ENCODE measurements around the gene MT1A. TPM values are rescaled to one million over a fixed set of nuclear protein-coding genes. Genes with fewer than 3 reads are reported as not detected.
"Not testable (repeated sequence)": the region's sequence is repeated elsewhere in the genome, so short reads cannot be mapped to it uniquely, and the experiment has no call there.

The MT1A gene
- total RNA-seq, 2 experiments from 2014 or later, result 0.91 TPM; not detected in 1

- Mint-ChIP-seq H3K36me3 (no peaks in the 10 kb centered on the region), H3K9me3 (ENCODE audit: low read depth) (no peaks in the 10 kb centered on the region), H3K4me3 (peak within 1 kb of the TSS; percentile 90), H3K4me1 (peaks cover 27% of the 10 kb centered on the region), H3K27ac (peak within 1 kb of the TSS; percentile 88), H3K27me3 (peaks cover 9% of the 10 kb centered on the region)
- peak; percentile 91 for ATAC-seq
- peak; percentile 87 for DNase-seq
- CTCF ChIA-PET, result interaction anchor here (0.7 to 1.1 kb wide), 2 partner anchors 14 to 45 kb away, joined by 3 read pairs; no protein-coding TSS in a partner anchor
Measured at GRCh38 chr16:56657555-56658326, 19.3 kb downstream of the MT1A start, which contains the start of gene MT1F. TSS of gene MT1F (plus strand) at chr16:56657959. CDS start at chr16:56658059, 100 bp downstream.

- Mint-ChIP-seq H3K9me3 (ENCODE audit: low read depth) (no peaks in the 10 kb centered on the region), H3K27me3 (peaks cover 5% of the 10 kb centered on the region), H3K4me1 (peaks cover 29% of the 10 kb centered on the region), H3K27ac (peak overlapping the region; percentile 88), H3K4me3 (peak overlapping the region; percentile 90), H3K36me3 (no peaks in the 10 kb centered on the region)
- no peak for ATAC-seq
- DNase-seq, result no peak
- CTCF ChIA-PET, result interaction anchor here (0.6 to 1.1 kb wide), 2 partner anchors 44 to 46 kb away, joined by 3 read pairs; no protein-coding TSS in a partner anchor
Measured at GRCh38 chr16:56658327-56658875, 19.9 kb downstream of the MT1A start.

GRCh38 chr16:56662357-56663354 lies 24.2 kb downstream of the MT1A start:
- Mint-ChIP-seq H3K27me3 (peaks cover 32% of the 10 kb centered on the region), H3K4me3 (peak overlapping the region; percentile 75), H3K4me1 (peaks cover 42% of the 10 kb centered on the region)

GRCh38 chr16:56664506-56664905 lies 26.0 kb downstream of the MT1A start:
- Mint-ChIP-seq H3K36me3 (no peaks in the 10 kb centered on the region), H3K4me1 (peaks cover 36% of the 10 kb centered on the region), H3K27me3 (peaks cover 48% of the 10 kb centered on the region), H3K27ac (no peak overlapping the region), H3K4me3 (no peak overlapping the region), H3K9me3 (ENCODE audit: low read depth) (no peaks in the 10 kb centered on the region)
- CTCF ChIA-PET, result no interaction called here
- no peak for DNase-seq
- ATAC-seq, result no peak

More at GRCh38 chr16:56662357-56663354, 24.2 kb downstream of the MT1A start:
- Mint-ChIP-seq H3K27ac (peak overlapping the region; percentile 76), H3K36me3 (no peaks in the 10 kb centered on the region), H3K9me3 (ENCODE audit: low read depth) (no peaks in the 10 kb centered on the region)
- ATAC-seq, result peak; percentile 73
- CTCF ChIA-PET, result interaction anchor here (0.9 to 3.4 kb wide), 8 partner anchors 15 to 62 kb away, joined by 3 to 22 read pairs (median 4); partner anchors contain the start of genes MT1E and MT2A
- DNase-seq, result peak; percentile 68

GRCh38 chr16:56665286-56666261 lies 27.1 kb downstream of the MT1A start:
- H3K4me3 Mint-ChIP-seq; ATAC-seq; H3K27ac Mint-ChIP-seq; DNase-seq; H3K9me3 Mint-ChIP-seq (ENCODE audit: low read depth); CTCF ChIA-PET; H3K36me3 Mint-ChIP-seq: not testable (repeated sequence)
- Mint-ChIP-seq H3K4me1 (peaks cover 36% of the 10 kb centered on the region), H3K27me3 (peaks cover 58% of the 10 kb centered on the region)

- Mint-ChIP-seq H3K27ac (no peak within 1 kb of the TSS), H3K4me1 (peaks cover 34% of the 10 kb centered on the region), H3K27me3 (peaks cover 72% of the 10 kb centered on the region), H3K4me3 (peak within 1 kb of the TSS; percentile 14), H3K36me3 (no peaks in the 10 kb centered on the region), H3K9me3 (ENCODE audit: low read depth) (no peaks in the 10 kb centered on the region)
- CTCF ChIA-PET, result interaction anchor here (0.8 to 1.2 kb wide), 2 partner anchors 8 to 34 kb away, joined by 3 read pairs; no protein-coding TSS in a partner anchor
- ATAC-seq (peak; percentile 83), DNase-seq (no peak)
Measured at GRCh38 chr16:56667581-56668571, 29.4 kb downstream of the MT1A start, which contains the start of gene MT1G. TSS of gene MT1G (minus strand) at chr16:56668065. CDS start at chr16:56667993, 72 bp downstream.

- CTCF ChIA-PET, result interaction anchor here (1.1 to 2.5 kb wide), 4 partner anchors 8 to 33 kb away, joined by 3 to 7 read pairs (median 4); no protein-coding TSS in a partner anchor
- Mint-ChIP-seq H3K27ac (no peak within 1 kb of the TSS), H3K4me1 (peaks cover 29% of the 10 kb centered on the region), H3K4me3 (no peak within 1 kb of the TSS), H3K36me3 (no peaks in the 10 kb centered on the region), H3K9me3 (ENCODE audit: low read depth) (no peaks in the 10 kb centered on the region), H3K27me3 (peaks cover 73% of the 10 kb centered on the region)
- ATAC-seq (no peak), DNase-seq (no peak)
Measured at GRCh38 chr16:56669005-56669839, 30.8 kb downstream of the MT1A start, which contains the start of gene MT1H. TSS of gene MT1H (plus strand) at chr16:56669814. CDS start at chr16:56669885, 71 bp downstream.

- H3K4me1 Mint-ChIP-seq, result peaks cover 26% of the 10 kb centered on the region
- peaks cover 74% of the 10 kb centered on the region for H3K27me3 Mint-ChIP-seq
- H3K4me3 Mint-ChIP-seq, result no peak overlapping the region
- CTCF ChIA-PET, result interaction anchor here (1.1 to 2.5 kb wide), 3 partner anchors 9 to 32 kb away, joined by 3 to 7 read pairs (median 4); no protein-coding TSS in a partner anchor
- no peak for DNase-seq
- no peaks in the 10 kb centered on the region for H3K36me3 Mint-ChIP-seq
- no peaks in the 10 kb centered on the region for H3K9me3 Mint-ChIP-seq (ENCODE audit: low read depth)
- no peak overlapping the region for H3K27ac Mint-ChIP-seq
- ATAC-seq, result no peak
Measured at GRCh38 chr16:56669840-56670619, 31.6 kb downstream of the MT1A start.

- CTCF ChIA-PET, result interaction anchor here (1.1 to 2.5 kb wide), 2 partner anchors 30 to 32 kb away, joined by 3 to 7 read pairs; no protein-coding TSS in a partner anchor
- Mint-ChIP-seq H3K27me3 (peaks cover 76% of the 10 kb centered on the region), H3K27ac (no peak overlapping the region), H3K4me1 (peaks cover 24% of the 10 kb centered on the region), H3K9me3 (ENCODE audit: low read depth) (no peaks in the 10 kb centered on the region), H3K36me3 (no peaks in the 10 kb centered on the region), H3K4me3 (no peak overlapping the region)
- no peak for DNase-seq
- ATAC-seq, result no peak
Measured at GRCh38 chr16:56670620-56670934, 32.1 kb downstream of the MT1A start.

- H3K27ac Mint-ChIP-seq; H3K36me3 Mint-ChIP-seq; ATAC-seq; H3K4me3 Mint-ChIP-seq; H3K9me3 Mint-ChIP-seq (ENCODE audit: low read depth); DNase-seq: not testable (repeated sequence)
- CTCF ChIA-PET, result interaction anchor here (2.5 kb wide), 1 partner anchor 31 kb away, joined by 7 read pairs; no protein-coding TSS in a partner anchor
- H3K27me3 Mint-ChIP-seq, result peaks cover 71% of the 10 kb centered on the region
- peaks cover 28% of the 10 kb centered on the region for H3K4me1 Mint-ChIP-seq
Measured at GRCh38 chr16:56671691-56672090, 33.2 kb downstream of the MT1A start.
